GM12878 (cell line): ENCODE data around the gene TMEM91. TPM values are rescaled to one million over a fixed set of nuclear protein-coding genes. Genes with fewer than 3 reads are reported as not detected.

ENCODE experiments used
- ATAC-seq: fragments of 200-7000 bp; cut with Tn5 transposase; 3 replicates; pipeline ENCODE4 v1.9.1; 2020; ENCODE audit warnings: mild to moderate bottlenecking, moderate library complexity
- BruUV-seq: library from RNA; stranded (reverse); fragments of 400-500 nt; replicated peaks from 2 replicates; lab custom pipeline; 2021; lab: Mats Ljungman, UMichigan
- CTCF ChIA-PET: fragments of 300-600 bp; sonication (Branson Sonifier 250); formaldehyde crosslinking; extraction: SDS; loops from one replicate; lab custom pipeline; 2021; ENCODE audit warnings: inconsistent platforms; lab: Yijun Ruan, JAX
- POLR2A ChIA-PET: fragments of 350-600 bp; formaldehyde crosslinking; extraction: SDS; loops from one replicate; lab custom pipeline; 2021; ENCODE audit warnings: inconsistent platforms; lab: Charles Lee
- RAD21 ChIA-PET: fragments of 300-600 bp; sonication (Branson Sonifier 250); formaldehyde crosslinking; loops from one replicate; lab custom pipeline; 2023; ENCODE audit warnings: antibody characterized with exemption; ENCODE audit not compliant: unreplicated experiment; lab: Charles Lee
- SMC1A ChIA-PET: fragments of 300-600 bp; sonication (Branson Sonifier 250); formaldehyde crosslinking; loops from one replicate; lab custom pipeline; 2023; ENCODE audit not compliant: unreplicated experiment, uncharacterized antibody; lab: Charles Lee
- DNase-seq: peaks from one replicate; pipeline ENCODE4 v3.0.0-alpha.2; 2011; ENCODE audit warnings: low read depth, low spot score
- FAIRE-seq: peaks from 3 replicates; lab custom pipeline; 2011; peaks lifted over from hg19 to GRCh38; lab: Jason Lieb, UNC
- H2AFZ ChIP-seq: 2 replicates; pipeline ENCODE4 v1.6.0; 2011; ENCODE audit warnings: low read depth, low read length, control low read depth; ENCODE audit not compliant: control insufficient read depth
- H3K27ac ChIP-seq: 2 replicates; pipeline ENCODE4 v1.5.1; 2011; ENCODE audit warnings: control low read depth; ENCODE audit not compliant: control insufficient read depth, insufficient read depth
- H3K27me3 ChIP-seq, 2 experiments: replicated peaks in 1 of 2; 2 replicates each; pipeline versions ENCODE4 v1.6.0 to v1.6.1; 2011; ENCODE audit warnings: low read length in 1 of 2; ENCODE audit not compliant: control insufficient read depth in 2 of 2, insufficient read depth in 2 of 2
- H3K36me3 ChIP-seq, 2 experiments: 2 replicates each; pipeline ENCODE4 v1.5.1; 2011; ENCODE audit warnings: low read length in 1 of 2; ENCODE audit not compliant: control insufficient read depth in 2 of 2, insufficient read depth in 2 of 2
- H3K4me1 ChIP-seq: 2 replicates; pipeline ENCODE4 v1.6.1; 2011; ENCODE audit warnings: mild to moderate bottlenecking, low read length, moderate library complexity, mixed read lengths; ENCODE audit not compliant: control insufficient read depth, insufficient read depth
- H3K4me2 ChIP-seq: 2 replicates; pipeline ENCODE4 v1.6.0; 2011; ENCODE audit warnings: control low read depth; ENCODE audit not compliant: control insufficient read depth, insufficient read depth
- H3K4me3 ChIP-seq: fragments of 200-600 bp; sonication (generic); 2 replicates; pipeline ENCODE4 v1.5.1; 2016
- H3K79me2 ChIP-seq: 2 replicates; pipeline ENCODE4 v1.6.0; 2011; ENCODE audit warnings: low read length; ENCODE audit not compliant: control insufficient read depth, insufficient read depth
- H3K9ac ChIP-seq: 2 replicates; pipeline ENCODE4 v1.8.0; 2011; ENCODE audit warnings: low read length, control low read depth, mixed read lengths; ENCODE audit not compliant: control insufficient read depth, insufficient read depth
- H3K9me3 ChIP-seq: replicated peaks from 3 replicates; pipeline ENCODE4 v1.5.1; 2011; ENCODE audit warnings: mild to moderate bottlenecking, low read length; ENCODE audit not compliant: control insufficient read depth, insufficient read depth
- H4K20me1 ChIP-seq: 2 replicates; pipeline ENCODE4 v1.6.0; 2011; ENCODE audit not compliant: control insufficient read depth, insufficient read depth
- CHD1 ChIP-seq: IDR thresholded peaks from 2 replicates; pipeline ENCODE4 v1.6.1; 2012; ENCODE audit warnings: low read depth, low read length, improper control_type of control experiment
- ETV6 ChIP-seq, 2 experiments: fragments of 450-650 bp in 1 of 2; IDR thresholded peaks in 1 of 2; conservative IDR thresholded peaks in 1 of 2; 2 replicates each; pipeline ENCODE4 v1.6.1; 2014; ENCODE audit warnings: antibody characterized with exemption in 1 of 2, borderline replicate concordance in 1 of 2, low read depth in 1 of 2, mild to moderate bottlenecking in 1 of 2, moderate library complexity in 1 of 2
- FOS ChIP-seq: IDR thresholded peaks from 3 replicates; pipeline ENCODE4 v1.6.1; 2011; ENCODE audit warnings: borderline replicate concordance; ENCODE audit not compliant: insufficient read length; ENCODE audit errors: extremely low read depth
- FOXK2 ChIP-seq: fragments of 450-650 bp; IDR thresholded peaks from 2 replicates; pipeline ENCODE4 v1.6.1; 2017; ENCODE audit warnings: mild to moderate bottlenecking, moderate library complexity
- IKZF1 ChIP-seq: fragments of 450-650 bp; conservative IDR thresholded peaks from 2 replicates; pipeline ENCODE4 v1.6.1; 2017; ENCODE audit warnings: antibody characterized with exemption, mild to moderate bottlenecking
- KDM1A ChIP-seq: fragments of 200-600 bp; sonication (generic); IDR thresholded peaks from 2 replicates; pipeline ENCODE4 v1.6.1; 2016; ENCODE audit warnings: borderline replicate concordance
- MLLT1 ChIP-seq: fragments of 450-650 bp; IDR thresholded peaks from 2 replicates; pipeline ENCODE4 v1.6.1; 2016; ENCODE audit warnings: mild to moderate bottlenecking
- MTA2 ChIP-seq: fragments of 450-650 bp; IDR thresholded peaks from 2 replicates; pipeline ENCODE4 v1.6.1; 2016; ENCODE audit warnings: low read depth, mild to moderate bottlenecking, moderate library complexity
- PBX3 ChIP-seq: IDR thresholded peaks from 2 replicates; pipeline ENCODE4 v1.6.1; 2011; ENCODE audit warnings: mild to moderate bottlenecking, low read depth, low read length, moderate library complexity; ENCODE audit not compliant: insufficient replicate concordance
- PML ChIP-seq: IDR thresholded peaks from 2 replicates; pipeline ENCODE4 v1.6.1; 2012; ENCODE audit warnings: low read length, inconsistent platforms
- POLR2AphosphoS5 ChIP-seq: IDR thresholded peaks from 2 replicates; pipeline ENCODE4 v1.6.1; 2011; ENCODE audit warnings: mild to moderate bottlenecking, low read length, inconsistent platforms
- POU2F2 ChIP-seq: IDR thresholded peaks from 3 replicates; pipeline ENCODE4 v1.6.1; 2011; ENCODE audit warnings: low read depth, mild to moderate bottlenecking, low read length, borderline replicate concordance
- RB1 ChIP-seq: fragments of 450-650 bp; formaldehyde crosslinking; IDR thresholded peaks from 2 replicates; pipeline ENCODE4 v1.6.1; 2017; ENCODE audit warnings: mild to moderate bottlenecking, borderline replicate concordance
- SMARCA5 ChIP-seq: fragments of 450-650 bp; IDR thresholded peaks from 2 replicates; pipeline ENCODE4 v1.6.1; 2017; ENCODE audit warnings: mild to moderate bottlenecking
- SP1 ChIP-seq: IDR thresholded peaks from one replicate; pipeline ENCODE4 v1.6.1; 2011; ENCODE audit warnings: low read depth, low read length
- SPI1 ChIP-seq: IDR thresholded peaks from 2 replicates; pipeline ENCODE4 v1.6.1; 2011; ENCODE audit warnings: low read depth, mild to moderate bottlenecking, low read length, moderate library complexity, borderline replicate concordance; ENCODE audit not compliant: insufficient read depth
- STAT3 ChIP-seq: IDR thresholded peaks from 2 replicates; pipeline ENCODE4 v1.6.1; 2011; ENCODE audit warnings: low read depth, low read length, improper control_type of control experiment
- WRNIP1 ChIP-seq: IDR thresholded peaks from 2 replicates; pipeline ENCODE4 v1.6.1; 2011; ENCODE audit warnings: low read depth, low read length, improper control_type of control experiment, borderline replicate concordance
- YBX1 ChIP-seq: fragments of 450-650 bp; IDR thresholded peaks from 2 replicates; pipeline ENCODE4 v1.6.1; 2016; ENCODE audit warnings: antibody characterized with exemption
- ZNF592 ChIP-seq: fragments of 450-650 bp; IDR thresholded peaks from 2 replicates; pipeline ENCODE4 v1.6.1; 2017; ENCODE audit warnings: mild to moderate bottlenecking, moderate library complexity
- WGBS: methylation state at CpG from one replicate; pipeline ENCODE4 v1.1.6; 2016; ENCODE audit warnings: low lambda C conversion rate; ENCODE audit not compliant: insufficient replicate concordance, insufficient coverage; ENCODE audit errors: missing lambda C conversion rate; 5-methylcytosine and 5-hydroxymethylcytosine counted together
- in situ Hi-C: fragments of 300-500 bp; cut with MboI; formaldehyde crosslinking; loops from 9 replicates; pipeline ENCODE4 v1.14.3; 2018; ENCODE audit warnings: mixed read lengths
- intact Hi-C: fragments of 100-400 bp; cut with micrococcal nuclease; formaldehyde crosslinking; loops from one replicate; pipeline ENCODE4 v1.14.2; 2022; ENCODE audit not compliant: unreplicated experiment
- polyA plus RNA-seq, 11 experiments: library from polyadenylated mRNA; depleted of rRNA in 4 of 11; unstranded in 6 of 11; stranded (reverse) in 5 of 11; fragments of >200 nt; fragmentation: Nextera tagmentation in 4 of 11; fragmentation: Illumina TruSeq in 1 of 11; extraction: Ambion mirVana in 4 of 11; extraction: Trizol in 1 of 11; gene quantifications; 1 replicate in 1 of 11; 2 replicates in 10 of 11; pipeline versions ENCODE4 v1.2.1 to v1.2.3, GENCODE V29; 2011 to 2016; ENCODE audit warnings: inconsistent platforms in 2 of 11, missing spikeins in 2 of 11, low read depth in 1 of 11
- total RNA-seq, 4 experiments: library from RNA; depleted of rRNA in 3 of 4; stranded (reverse); fragments of >200 nt in 3 of 4; fragmentation: Illumina TruSeq in 1 of 4; extraction: Trizol in 1 of 4; gene quantifications; 2 replicates each; pipeline versions ENCODE4 v1.2.1 to v1.2.3, GENCODE V29; 2013 to 2021

Gene TMEM91
- total and polyA plus RNA-seq, 10 of the 15 experiments (the other 5 are each of a cell fraction or from before 2014, with no cell fraction given): 1.5 to 5.5 (median 2.7) TPM

- CTCF ChIA-PET: interaction anchor here (0.6 kb wide), 1 partner anchor 47 kb away, joined by 3 read pairs; no protein-coding TSS in a partner anchor
- no peak overlapping the region for H3K4me3 ChIP-seq
- SMC1A ChIA-PET: no interaction called here
- no peak overlapping the region for H3K4me2 ChIP-seq
- H4K20me1 ChIP-seq: no peaks in the 10 kb centered on the region
- POLR2A ChIA-PET: no interaction called here
- TF ChIP-seq YBX1 (no peak), WRNIP1 (no peak), FOS (no peak), PML (no peak), STAT3 (no peak), MLLT1 (no peak), POU2F2 (no peak), PBX3 (no peak), IKZF1 (no peak), ETV6 (conservative IDR thresholded peaks at IDR 0.05 in 1 of 2, IDR thresholded peaks at IDR 0.05 in 1 of 2; ENCODE audit: borderline replicate concordance in 1 of 2, low read depth in 1 of 2) (no peak), FOXK2 (no peak), SPI1 (no peak), CHD1 (no peak), ZNF592 (no peak), POLR2AphosphoS5 (no peak), RB1 (no peak), SMARCA5 (no peak), SP1 (no peak), MTA2 (no peak), KDM1A (no peak)
- 87% methylated on average over 11 of the region's 11 CpGs for WGBS
- H3K9me3 ChIP-seq: no peaks in the 10 kb centered on the region
- peaks cover 23% of the 10 kb centered on the region in 2 experiments; a peak in 3 of 4 replicates for H3K36me3 ChIP-seq
- in situ Hi-C loops (no loop called here), intact Hi-C loops (no loop called here)
- FAIRE-seq (no peak), ATAC-seq (no peak), DNase-seq (no peak)
- H3K27me3 ChIP-seq: no peaks in the 10 kb centered on the region
- H3K79me2 ChIP-seq: peaks cover 30% of the 10 kb centered on the region
- no peak overlapping the region for H3K27ac ChIP-seq
- peaks cover 21% of the 10 kb centered on the region for H3K4me1 ChIP-seq
- no peak overlapping the region for H3K9ac ChIP-seq
- no peak overlapping the region for H2AFZ ChIP-seq
- RAD21 ChIA-PET: no interaction called here
- BruUV-seq: no TSS peak
Measured at GRCh38 chr19:41391618-41392017, 15.3 kb downstream of the TMEM91 start.
